Ovary (tissue), 9 donors: ENCODE measurements around the gene C6orf136. TPM values are rescaled to one million over a fixed set of nuclear protein-coding genes. Genes with fewer than 3 reads are reported as not detected.
A peak's percentile ranks its signal among the peaks of the same experiment; 100 is the strongest.

Source experiments
- DNase-seq, 5 donors: peaks; one replicate each; pipeline ENCODE4 v3.0.0-alpha.2; 2019 to 2020
- H3K27ac ChIP-seq, 2 donors: fragments of 200-600 bp; one replicate each; pipeline versions ENCODE4 v1.5.1 to v1.8.0; 2019 to 2022
- H3K27me3 ChIP-seq: fragments of 200-600 bp; one replicate; pipeline ENCODE4 v1.8.0; 2022
- H3K36me3 ChIP-seq: fragments of 200-600 bp; sonication (generic); one replicate; pipeline ENCODE4 v1.5.1; 2019
- H3K4me1 ChIP-seq: one replicate; pipeline ENCODE4 v1.8.1; 2013; ENCODE audit warnings: mild to moderate bottlenecking, moderate library complexity; ENCODE audit not compliant: insufficient read depth
- H3K4me3 ChIP-seq: fragments of 200-600 bp; sonication (generic); one replicate; pipeline ENCODE4 v1.5.1; 2017
- H3K9me3 ChIP-seq, 2 donors: fragments of 200-600 bp in 1 of 2; sonication (generic) in 1 of 2; one replicate each; pipeline versions ENCODE4 v1.5.1 to v1.8.1; 2013 to 2019; ENCODE audit warnings: mild to moderate bottlenecking in 1 of 2, moderate library complexity in 1 of 2
- CTCF ChIP-seq, 3 donors: fragments of 450-650 bp in 2 of 3; fragments of 200-600 bp in 1 of 3; IDR thresholded peaks; one replicate each; pipeline versions ENCODE4 v1.5.1 to v1.8.0; 2016 to 2022; ENCODE audit warnings: antibody characterized with exemption in 3 of 3, mild to moderate bottlenecking in 1 of 3
- EP300 ChIP-seq: sonication (generic); formaldehyde crosslinking; IDR thresholded peaks from one replicate; pipeline ENCODE4 v1.6.1; 2017; ENCODE audit warnings: antibody characterized with exemption
- POLR2A ChIP-seq: fragments of 450-650 bp; IDR thresholded peaks from one replicate; pipeline ENCODE4 v1.6.1; 2017; ENCODE audit warnings: antibody characterized with exemption, mild to moderate bottlenecking, moderate library complexity
- WGBS, 3 donors: extraction: QIAGEN DNeasy Blood & Tissue Kit in 1 of 3; methylation state at CpG; one replicate each; pipeline versions ENCODE4 v1.1.5 to v1.1.7; 2013 to 2017; 5-methylcytosine and 5-hydroxymethylcytosine counted together
- intact Hi-C, 4 donors: fragments of 100-400 bp; cut with DNase I; formaldehyde crosslinking; loops; one replicate each; pipeline versions ENCODE4 v1.11.0 to v1.15.1; 2022 to 2023
- polyA plus RNA-seq, 2 donors: library from polyadenylated mRNA; stranded (reverse); fragments of 200-250 nt in 1 of 2; fragments of 350-450 nt in 1 of 2; fragmentation: Illumina TruSeq in 1 of 2; extraction: RNeasy Lipid Tissue Mini Kit (QIAGEN cat#74804) in 1 of 2; gene quantifications; one replicate each; pipeline ENCODE4 v1.2.3, GENCODE V29; 2013 to 2014
- total RNA-seq, 7 donors: library from RNA; depleted of rRNA in 2 of 7; stranded (reverse); fragments of >200 nt in 2 of 7; fragmentation: NEBNext Ultra II Directional in 3 of 7; extraction: Animal tissue kit (Norgen Biotek cat#: 25700) in 3 of 7; gene quantifications; one replicate each; pipeline versions ENCODE4 v1.1.0 to v1.2.4, GENCODE V29; 2016 to 2023
- donor health status: DM: no; HTN: no; CAD: no; lungs with moderate emphysema.
- donor health status: DM: no; HTN: no; CAD: no.
- donor health status: Bipolar disorder and iron deficiency.
- donor health status: DM: yes; HTN: yes; CAD: no.
- donor health status: DM: no; HTN: no; CAD: no.
- donor health status: DM: yes; HTN: yes; CAD: no.

The C6orf136 gene
- total and polyA plus RNA-seq, 9 donors = 6.0 to 20.0 (median 12.8) TPM

GRCh38 chr6:30599625-30600324 is 47.2 kb upstream of the C6orf136 start:
- Histone ChIP-seq H3K36me3 (no peaks in the 10 kb centered on the region), H3K4me3 (no peak overlapping the region), H3K27me3 (no peaks in the 10 kb centered on the region), H3K9me3 (no peaks in the 10 kb centered on the region), H3K27ac (no peak overlapping the region), H3K4me1 (no peaks in the 10 kb centered on the region)
- DNase-seq = no peak
- 68 to 78% (median 70%) methylated on average over 13 of the region's 13 CpGs for WGBS, 3 donors
- intact Hi-C loops = no loop called here
- TF ChIP-seq EP300 (no peak), CTCF (IDR thresholded peaks at IDR 0.05) (no peak), POLR2A (no peak)

- no peaks in the 10 kb centered on the region for H3K4me1 ChIP-seq
- intact Hi-C loops = no loop called here
- H3K9me3 ChIP-seq = no peaks in the 10 kb centered on the region
- no peaks in the 10 kb centered on the region for H3K27me3 ChIP-seq
- H3K36me3 ChIP-seq = no peaks in the 10 kb centered on the region
- no peak overlapping the region for H3K27ac ChIP-seq
- DNase-seq = peak in 3 of 5 donors; percentile 56 to 58 (median 58)
- H3K4me3 ChIP-seq = no peak overlapping the region
- WGBS, 3 donors = 53 to 64% (median 62%) methylated on average over 10 of the region's 10 CpGs
- TF ChIP-seq POLR2A = no peak
- TF ChIP-seq EP300 = no peak
- TF ChIP-seq CTCF (IDR thresholded peaks at IDR 0.05) = no peak
These were observed 46.4 kb upstream of the C6orf136 start for GRCh38 chr6:30600451-30600961.

GRCh38 chr6:30601436-30601814 is 45.5 kb upstream of the C6orf136 start:
- no peak overlapping the region for H3K27ac ChIP-seq
- H3K9me3 ChIP-seq = no peaks in the 10 kb centered on the region
- DNase-seq = no peak
- WGBS, 3 donors = 66 to 72% (median 70%) methylated on average over 6 of the region's 6 CpGs
- no peak overlapping the region for H3K4me3 ChIP-seq
- intact Hi-C loops = no loop called here
- TF ChIP-seq POLR2A (no peak), EP300 (no peak), CTCF (IDR thresholded peaks at IDR 0.05) (no peak)
- H3K36me3 ChIP-seq = no peaks in the 10 kb centered on the region
- no peaks in the 10 kb centered on the region for H3K27me3 ChIP-seq
- H3K4me1 ChIP-seq = no peaks in the 10 kb centered on the region

GRCh38 chr6:30601815-30602641 is 44.9 kb upstream of the C6orf136 start:
- no peak overlapping the region for H3K27ac ChIP-seq
- no peaks in the 10 kb centered on the region for H3K4me1 ChIP-seq
- DNase-seq = no peak
- no peaks in the 10 kb centered on the region for H3K36me3 ChIP-seq
- WGBS, 3 donors = 86 to 92% (median 91%) methylated on average over 29 to 39 of the region's 39 CpGs
- no peaks in the 10 kb centered on the region for H3K27me3 ChIP-seq
- no peaks in the 10 kb centered on the region for H3K9me3 ChIP-seq
- no peak overlapping the region for H3K4me3 ChIP-seq
- TF ChIP-seq POLR2A (no peak), EP300 (no peak)
- intact Hi-C loops = no loop called here

GRCh38 chr6:30603961-30604360 is 43.0 kb upstream of the C6orf136 start:
- no peak overlapping the region for H3K4me3 ChIP-seq
- no peak for DNase-seq
- 88 to 95% (median 92%) methylated on average over 13 of the region's 13 CpGs for WGBS, 3 donors

More at GRCh38 chr6:30603961-30604360, 43.0 kb upstream of the C6orf136 start:
- TF ChIP-seq POLR2A = no peak
- no peak for TF ChIP-seq CTCF (IDR thresholded peaks at IDR 0.05)
- no peak for TF ChIP-seq EP300
- Histone ChIP-seq H3K27ac (no peak overlapping the region), H3K4me1 (no peaks in the 10 kb centered on the region), H3K36me3 (no peaks in the 10 kb centered on the region), H3K9me3 (no peaks in the 10 kb centered on the region), H3K27me3 (no peaks in the 10 kb centered on the region)
- intact Hi-C loops = no loop called here
